Heart left ventricle (tissue), 16 donors: Measurements from ENCODE around the gene PSMG4. TPM values are rescaled to one million over a fixed set of nuclear protein-coding genes. Genes with fewer than 3 reads are reported as not detected.

ENCODE experiments used
- ATAC-seq, 4 donors: fragments of 200-7000 bp; cut with Tn5 transposase; one replicate each; pipeline ENCODE4 v1.9.1; 2020 to 2022; ENCODE audit warnings: moderate library complexity in 4 of 4, mild to moderate bottlenecking in 3 of 4, moderate number of reproducible peaks in 1 of 4
- DNase-seq, 5 donors: peaks; one replicate each; pipeline ENCODE4 v3.0.0-alpha.2; 2020
- H3K27ac ChIP-seq, 12 donors: fragments of 200-600 bp; sonication (generic) in 4 of 12; one replicate each; pipeline versions ENCODE4 v1.5.0 to v1.8.0; 2016 to 2022; ENCODE audit warnings: mild to moderate bottlenecking in 2 of 12
- H3K27me3 ChIP-seq, 9 donors: fragments of 200-600 bp; sonication (generic) in 2 of 9; one replicate each; pipeline versions ENCODE4 v1.5.1 to v1.8.0; 2016 to 2022; ENCODE audit warnings: mild to moderate bottlenecking in 3 of 9
- H3K36me3 ChIP-seq, 9 donors: fragments of 200-600 bp; sonication (generic) in 2 of 9; one replicate each; pipeline versions ENCODE4 v1.5.0 to v1.8.0; 2018 to 2022; ENCODE audit warnings: mild to moderate bottlenecking in 2 of 9
- H3K4me1 ChIP-seq, 12 donors: fragments of 200-600 bp; sonication (generic) in 4 of 12; one replicate each; pipeline versions ENCODE4 v1.5.0 to v1.8.0; 2016 to 2022; ENCODE audit warnings: mild to moderate bottlenecking in 3 of 12
- H3K4me3 ChIP-seq, 12 donors: fragments of 200-600 bp; sonication (generic) in 4 of 12; one replicate each; pipeline versions ENCODE4 v1.5.0 to v1.8.0; 2017 to 2022; ENCODE audit warnings: mild to moderate bottlenecking in 9 of 12, moderate library complexity in 4 of 12
- H3K9me3 ChIP-seq, 12 donors: fragments of 200-600 bp; sonication (generic) in 4 of 12; one replicate each; pipeline versions ENCODE4 v1.5.0 to v1.8.0; 2016 to 2022; ENCODE audit warnings: mild to moderate bottlenecking in 1 of 12
- POLR2A ChIP-seq, 2 donors: fragments of 450-650 bp; IDR thresholded peaks; one replicate each; pipeline ENCODE4 v1.6.1; 2017; ENCODE audit warnings: antibody characterized with exemption in 2 of 2, mild to moderate bottlenecking in 2 of 2, moderate library complexity in 2 of 2
- WGBS, 4 donors: extraction: QIAGEN DNeasy Blood & Tissue Kit in 2 of 4; methylation state at CpG; one replicate each; pipeline versions ENCODE4 v1.1.5 to v1.1.7; 2013 to 2018; 5-methylcytosine and 5-hydroxymethylcytosine counted together
- intact Hi-C, 10 donors: fragments of 100-400 bp; cut with DNase I; formaldehyde crosslinking; loops; one replicate each; pipeline versions ENCODE4 v1.11.1 to v1.14.2; 2022
- polyA plus RNA-seq, 2 donors: library from polyadenylated mRNA; stranded (reverse); fragments of 200-250 nt; gene quantifications; one replicate each; pipeline ENCODE4 v1.2.3, GENCODE V29; 2013
- total RNA-seq, 9 donors: library from RNA; depleted of rRNA in 2 of 9; stranded (reverse); fragments of >200 nt in 2 of 9; fragmentation: NEBNext Ultra II Directional in 3 of 9; extraction: Animal tissue kit (Norgen Biotek cat#: 25700) in 3 of 9; gene quantifications; one replicate each; pipeline versions ENCODE4 v1.1.0 to v1.2.4, GENCODE V29; 2016 to 2023
- TF ChIP-seq, protein P1 (sequence below), 12 donors: fragments of 200-600 bp; sonication (generic) in 4 of 12; IDR thresholded peaks; one replicate each; pipeline versions ENCODE4 v1.5.0 to v1.8.0; 2018 to 2022; ENCODE audit warnings: antibody characterized with exemption in 12 of 12, mild to moderate bottlenecking in 5 of 12
- donor health status: ischemic (EF 13 %, LVEDD 7.1; RV severe dilation, severe dysfunction).
- donor health status: healthy with polysubstance abuse.
- donor health status: DM: no; HTN: yes; CAD: no.
- donor health status: DM: no; HTN: no; CAD: no.
- donor health status: ischemic (EF 25% LVEDD 6.9; RV normal size, moderate dysfunction).
- donor health status: ischemic (EF 25% LVEDD 5.7; RV mildly dilated, moderate dysfunction).
- donor health status: healthy.
- donor health status: DM: yes; HTN: yes; CAD: no.
- donor health status: ischemic (EF 35%, LVEDD 5.7; RV mildly dilated, moderate dysfunction).
- donor health status: nonischemic (EF 11% LVEDD 7.7; RV severe dilation, severe dysfunction).
- donor health status: DM: yes; HTN: yes; CAD: no.
- donor health status: PGD.
- donor health status: ischemic (EF 29% LVEDD 5.4; RV normal size, mild dysfunction).
- donor health status: nonischemic (EF 23%, LVEDD 6.1; RV moderate dilation, normal function).

Gene PSMG4
- total and polyA plus RNA-seq, 11 donors, result 6.2 to 21.7 (median 9.7) TPM

DNA sequence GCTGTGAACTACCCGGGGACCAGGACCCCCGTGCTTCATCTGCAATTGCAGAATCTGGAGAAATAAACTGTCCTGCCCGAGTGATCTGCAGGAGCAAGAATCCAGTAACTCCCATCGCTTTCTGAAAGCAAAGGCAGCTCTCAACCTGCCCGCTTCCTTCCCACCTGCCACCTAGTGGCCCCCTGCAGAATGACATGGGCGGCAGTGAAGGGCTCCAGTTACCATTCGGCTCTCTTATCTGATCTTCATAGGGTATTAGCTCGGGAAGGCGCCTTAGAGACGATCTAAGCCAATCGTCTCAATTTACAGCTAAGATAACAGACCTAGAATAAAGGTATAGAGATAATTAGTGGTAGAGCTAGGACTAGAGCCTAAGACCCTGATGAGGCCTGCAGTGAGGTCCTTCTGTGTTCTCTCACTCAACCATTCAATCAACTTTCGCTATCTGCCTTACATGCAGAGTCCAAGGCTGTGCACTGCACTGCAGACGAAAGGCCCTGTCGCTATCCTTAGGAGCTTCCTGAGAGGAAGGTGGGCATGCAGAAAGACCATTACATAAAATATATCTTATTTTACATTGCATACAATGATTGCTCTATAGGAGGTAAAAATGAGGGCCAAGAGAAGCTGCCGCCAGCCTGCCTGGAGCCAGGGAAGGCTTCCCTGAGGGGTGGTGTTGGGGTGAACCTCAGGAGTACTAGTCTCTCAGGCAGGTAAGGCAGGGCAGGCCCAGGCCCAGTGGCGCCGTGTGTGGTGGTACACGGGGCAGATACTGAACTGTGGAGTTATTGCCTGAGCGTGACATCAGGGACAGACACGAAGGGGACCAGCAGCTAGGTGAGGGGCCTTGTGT is 7.1 kb upstream of the PSMG4 start:
- Histone ChIP-seq H3K4me3 (peak overlapping the region in 1 of 12 donors; percentile 5), H3K27me3 (peaks cover 0 to 20% (median 0%) of the 10 kb centered on the region in 9 donors), H3K36me3 (no peaks in the 10 kb centered on the region), H3K27ac (peak overlapping the region in 3 of 12 donors; percentile 20 to 70 (median 39)), H3K9me3 (no peaks in the 10 kb centered on the region), H3K4me1 (peaks cover 0 to 32% (median 11%) of the 10 kb centered on the region in 12 donors)
- intact Hi-C loops, result loop anchor here (1.0 to 10.0 kb wide), 7 partner anchors 87 to 257 kb away; partner anchors contain the start of genes TUBB2A (in 5 of the 10) and NQO2 (in 3 of the 10)
- TF ChIP-seq, protein P1, sequence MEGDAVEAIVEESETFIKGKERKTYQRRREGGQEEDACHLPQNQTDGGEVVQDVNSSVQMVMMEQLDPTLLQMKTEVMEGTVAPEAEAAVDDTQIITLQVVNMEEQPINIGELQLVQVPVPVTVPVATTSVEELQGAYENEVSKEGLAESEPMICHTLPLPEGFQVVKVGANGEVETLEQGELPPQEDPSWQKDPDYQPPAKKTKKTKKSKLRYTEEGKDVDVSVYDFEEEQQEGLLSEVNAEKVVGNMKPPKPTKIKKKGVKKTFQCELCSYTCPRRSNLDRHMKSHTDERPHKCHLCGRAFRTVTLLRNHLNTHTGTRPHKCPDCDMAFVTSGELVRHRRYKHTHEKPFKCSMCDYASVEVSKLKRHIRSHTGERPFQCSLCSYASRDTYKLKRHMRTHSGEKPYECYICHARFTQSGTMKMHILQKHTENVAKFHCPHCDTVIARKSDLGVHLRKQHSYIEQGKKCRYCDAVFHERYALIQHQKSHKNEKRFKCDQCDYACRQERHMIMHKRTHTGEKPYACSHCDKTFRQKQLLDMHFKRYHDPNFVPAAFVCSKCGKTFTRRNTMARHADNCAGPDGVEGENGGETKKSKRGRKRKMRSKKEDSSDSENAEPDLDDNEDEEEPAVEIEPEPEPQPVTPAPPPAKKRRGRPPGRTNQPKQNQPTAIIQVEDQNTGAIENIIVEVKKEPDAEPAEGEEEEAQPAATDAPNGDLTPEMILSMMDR (IDR thresholded peaks at IDR 0.05), result peak; percentile 93 to 99 (median 97)
- TF ChIP-seq POLR2A (IDR thresholded peaks at IDR 0.05), result peak in 1 of 2 donors; percentile 14
- ATAC-seq (peak; percentile 44 to 86 (median 80)), DNase-seq (peak; percentile 71 to 90 (median 81))
- WGBS, 4 donors, result 34 to 38% (median 36%) methylated on average over 20 of the region's 20 CpGs

DNA sequence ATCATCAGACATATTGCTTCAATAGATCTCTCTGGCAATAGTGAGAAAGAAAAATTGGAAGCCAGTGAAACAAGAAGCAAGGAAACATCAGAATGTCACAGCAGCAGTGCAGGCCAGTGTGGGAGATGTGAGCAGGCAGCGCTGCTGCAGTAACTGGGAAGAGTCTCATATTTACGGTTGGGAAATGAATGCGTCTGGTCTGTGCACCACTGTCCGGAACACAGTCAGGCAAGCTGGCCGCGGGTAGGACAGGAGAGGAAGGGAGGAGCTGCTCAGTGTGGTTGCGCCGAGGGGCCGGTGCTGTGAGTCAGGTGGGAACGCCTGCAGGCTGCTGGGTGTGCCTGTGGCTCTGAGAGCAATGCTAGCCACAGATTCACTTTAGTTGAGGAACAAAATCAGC is 6.4 kb upstream of the PSMG4 start:
- intact Hi-C loops, result loop anchor here in 8 of 10 donors (1.0 to 10.0 kb wide), 5 partner anchors 88 to 258 kb away; partner anchors contain the start of genes TUBB2A (in 4 of the 8) and NQO2 (in 3 of the 8)
- 70 to 84% (median 77%) methylated on average over 10 of the region's 10 CpGs for WGBS, 4 donors
- DNase-seq (peak in 1 of 5 donors; percentile 64), ATAC-seq (peak in 3 of 4 donors; percentile 35 to 58 (median 40))
- TF ChIP-seq, protein P1 (IDR thresholded peaks at IDR 0.05), result no peak
- no peak for TF ChIP-seq POLR2A (IDR thresholded peaks at IDR 0.05)
- peaks cover 0 to 19% (median 0%) of the 10 kb centered on the region in 9 donors for H3K27me3 ChIP-seq
- peak overlapping the region in 1 of 12 donors; percentile 7 for H3K4me3 ChIP-seq
- H3K9me3 ChIP-seq, result no peaks in the 10 kb centered on the region
- peak overlapping the region in 3 of 12 donors; percentile 20 to 70 (median 65) for H3K27ac ChIP-seq
- H3K4me1 ChIP-seq, result peaks cover 0 to 28% (median 11%) of the 10 kb centered on the region in 12 donors
- H3K36me3 ChIP-seq, result no peaks in the 10 kb centered on the region

DNA sequence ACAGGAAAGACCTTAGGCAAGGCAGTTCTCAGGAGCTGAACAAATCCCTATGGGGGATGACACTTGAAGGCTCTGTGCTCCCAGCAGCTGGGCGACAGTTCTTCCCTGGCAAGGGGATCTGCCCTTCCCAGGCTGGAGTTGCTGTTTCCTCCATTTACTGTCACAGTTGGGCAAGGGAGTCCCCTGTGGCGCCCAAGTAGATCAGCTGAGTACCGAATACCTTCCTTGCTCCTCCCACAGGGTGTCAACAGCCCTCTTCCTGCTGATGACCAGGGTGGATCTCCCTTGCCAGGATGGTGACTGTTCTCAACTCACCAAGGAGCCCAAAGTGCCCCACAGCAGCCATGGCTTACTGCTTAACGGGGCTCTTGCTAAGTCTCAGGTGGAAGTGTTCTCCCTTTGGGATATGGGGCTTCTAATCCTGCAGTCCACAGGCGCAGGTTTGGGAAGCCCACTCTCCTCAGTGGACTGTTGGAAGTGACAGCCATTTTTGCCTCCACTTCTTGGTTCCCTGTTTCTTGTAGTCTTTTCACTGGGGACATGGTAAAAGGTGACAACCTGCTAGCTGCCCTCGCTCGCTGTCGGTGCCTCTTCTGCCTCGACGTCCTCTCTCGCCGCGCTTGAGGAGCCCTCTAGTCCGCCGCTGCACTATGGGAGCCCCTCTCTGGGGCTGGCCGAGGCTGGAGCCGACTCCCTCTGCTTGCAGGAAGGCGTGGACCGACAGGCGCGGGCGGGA is 5.7 kb upstream of the PSMG4 start:
- intact Hi-C loops, result loop anchor here in 8 of 10 donors (1.0 to 10.0 kb wide), 5 partner anchors 88 to 258 kb away; partner anchors contain the start of genes TUBB2A (in 4 of the 8) and NQO2 (in 3 of the 8)
- no peak for ATAC-seq
- H3K27ac ChIP-seq, result peak overlapping the region in 4 of 12 donors; percentile 11 to 70 (median 42)
- peaks cover 0 to 14% (median 0%) of the 10 kb centered on the region in 9 donors for H3K27me3 ChIP-seq
- peaks cover 0 to 22% (median 9%) of the 10 kb centered on the region in 12 donors for H3K4me1 ChIP-seq
- WGBS, 4 donors, result 90 to 93% (median 92%) methylated on average over 22 of the region's 22 CpGs
- H3K9me3 ChIP-seq, result no peaks in the 10 kb centered on the region
- TF ChIP-seq, protein P1 (IDR thresholded peaks at IDR 0.05), result no peak
- TF ChIP-seq POLR2A (IDR thresholded peaks at IDR 0.05), result no peak
- H3K36me3 ChIP-seq, result no peaks in the 10 kb centered on the region
- DNase-seq, result no peak
- H3K4me3 ChIP-seq, result peak overlapping the region in 1 of 12 donors; percentile 7
